KMS-11 (cell line): ENCODE data around the gene ALG3.
A peak's percentile ranks its signal among the peaks of the same experiment; 100 is the strongest.
"Not testable (repeated sequence)": the region's sequence is repeated elsewhere in the genome, so short reads cannot be mapped to it uniquely, and the experiment has no call there.

ENCODE experiments used
- H2AFZ ChIP-seq: fragments of 200-600 bp; sonication (generic); 2 replicates; pipeline ENCODE4 v1.6.1; 2016; ENCODE audit warnings: antibody characterized with exemption, mixed run types, low read depth
- H3K27ac ChIP-seq: fragments of 200-600 bp; sonication (generic); 2 replicates; pipeline ENCODE4 v1.6.1; 2016; ENCODE audit warnings: mild to moderate bottlenecking, mixed run types
- H3K27me3 ChIP-seq: fragments of 200-600 bp; sonication (generic); 2 replicates; pipeline ENCODE4 v1.6.1; 2017; ENCODE audit warnings: mild to moderate bottlenecking, low read depth, mixed run types, moderate library complexity; ENCODE audit not compliant: insufficient read depth
- H3K36me3 ChIP-seq: fragments of 200-600 bp; sonication (generic); 2 replicates; pipeline ENCODE4 v1.6.1; 2017; ENCODE audit warnings: mild to moderate bottlenecking, mixed run types; ENCODE audit not compliant: insufficient read depth
- H3K4me1 ChIP-seq: fragments of 200-600 bp; sonication (generic); 2 replicates; pipeline ENCODE4 v1.6.1; 2016; ENCODE audit warnings: mild to moderate bottlenecking, low read depth, mixed run types; ENCODE audit not compliant: poor library complexity, severe bottlenecking
- H3K4me2 ChIP-seq: fragments of 200-600 bp; sonication (generic); 2 replicates; pipeline ENCODE4 v1.7.0; 2016; ENCODE audit warnings: mild to moderate bottlenecking, mixed run types
- H3K4me3 ChIP-seq: fragments of 200-600 bp; sonication (generic); IDR thresholded peaks from 2 replicates; pipeline ENCODE4 v1.6.1; 2017; ENCODE audit warnings: low read depth, low read length, mixed read lengths; ENCODE audit not compliant: insufficient read depth
- H3K79me2 ChIP-seq: fragments of 200-600 bp; sonication (generic); 2 replicates; pipeline ENCODE4 v1.6.1; 2016; ENCODE audit warnings: low read depth, mixed run types; ENCODE audit not compliant: insufficient read depth
- H3K9ac ChIP-seq: fragments of 200-600 bp; sonication (generic); 2 replicates; pipeline ENCODE4 v1.6.1; 2016; ENCODE audit warnings: mild to moderate bottlenecking, mixed run types
- H4K20me1 ChIP-seq: fragments of 200-600 bp; sonication (generic); 2 replicates; pipeline ENCODE4 v1.6.1; 2016; ENCODE audit warnings: mild to moderate bottlenecking, mixed run types; ENCODE audit not compliant: insufficient read depth
- CTCF ChIP-seq: fragments of 200-600 bp; sonication (generic); conservative IDR thresholded peaks from 2 replicates; pipeline ENCODE4 v1.6.1; 2017; ENCODE audit warnings: low read depth, mild to moderate bottlenecking, antibody characterized with exemption, low read length, moderate library complexity, mixed read lengths

The ALG3 gene

DNA sequence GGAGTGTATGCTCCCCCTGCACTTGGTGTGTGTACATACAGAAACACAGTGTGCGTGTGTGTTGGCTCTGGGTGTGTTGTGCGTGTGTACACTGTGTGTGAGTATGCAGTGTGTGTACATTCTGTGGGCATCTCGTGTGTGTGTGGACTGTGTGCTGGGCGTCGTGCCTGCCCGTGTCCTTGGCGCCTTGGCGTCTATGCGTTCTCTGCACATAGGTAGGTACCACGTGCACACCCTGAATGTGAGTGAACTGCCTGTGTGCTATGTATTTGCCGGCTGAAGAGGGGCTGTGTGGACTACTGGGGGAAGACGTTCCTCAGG lies 26.6 kb upstream of the ALG3 start:
- Histone ChIP-seq H3K27me3 (0 out of 2 replicates have a peak, but pooled peaks cover 3% of the 10 kb centered on the region), H3K4me2 (no peak overlapping the region), H3K27ac (no peak overlapping the region), H3K9ac (no peak overlapping the region), H3K79me2 (no peaks in the 10 kb centered on the region), H3K4me1 (no peaks in the 10 kb centered on the region), H3K4me3 (no peak overlapping the region), H4K20me1 (no peaks in the 10 kb centered on the region), H3K36me3 (no peaks in the 10 kb centered on the region), H2AFZ (no peak overlapping the region)
- no peak for TF ChIP-seq CTCF

- Histone ChIP-seq H3K79me2 (no peaks in the 10 kb centered on the region), H3K4me1 (no peaks in the 10 kb centered on the region), H3K4me3 (no peak overlapping the region), H3K27me3 (0 out of 2 replicates have a peak, but pooled peaks cover under 1% of the 10 kb centered on the region), H3K27ac (no peak overlapping the region), H3K36me3 (no peaks in the 10 kb centered on the region), H3K4me2 (no peak overlapping the region), H3K9ac (no peak overlapping the region), H4K20me1 (no peaks in the 10 kb centered on the region), H2AFZ (no peak overlapping the region)
- no peak for TF ChIP-seq CTCF
Measured at GRCh38 chr3:184272269-184272668, 23.5 kb upstream of the ALG3 start.

GRCh38 chr3:184267249-184267648 lies 18.5 kb upstream of the ALG3 start:
- not testable (repeated sequence) for H3K4me1 ChIP-seq

GRCh38 chr3:184262764-184263179 lies 14.0 kb upstream of the ALG3 start:
- no peak overlapping the region for H3K4me2 ChIP-seq
- H4K20me1 ChIP-seq, result no peaks in the 10 kb centered on the region
- H3K9ac ChIP-seq, result no peak overlapping the region
- no peaks in the 10 kb centered on the region for H3K36me3 ChIP-seq
- H3K27ac ChIP-seq, result no peak overlapping the region
- TF ChIP-seq CTCF, result no peak
- peaks cover 8% of the 10 kb centered on the region for H3K4me1 ChIP-seq
- peaks cover 6% of the 10 kb centered on the region for H3K27me3 ChIP-seq
- no peak overlapping the region for H2AFZ ChIP-seq
- H3K79me2 ChIP-seq, result no peaks in the 10 kb centered on the region
- no peak overlapping the region for H3K4me3 ChIP-seq

More at GRCh38 chr3:184267249-184267648, 18.5 kb upstream of the ALG3 start:
- H3K4me3 ChIP-seq, H3K27me3 ChIP-seq, H3K36me3 ChIP-seq, H3K9ac ChIP-seq, H3K27ac ChIP-seq, H2AFZ ChIP-seq, H3K4me2 ChIP-seq, H4K20me1 ChIP-seq, H3K79me2 ChIP-seq: not testable (repeated sequence)

DNA sequence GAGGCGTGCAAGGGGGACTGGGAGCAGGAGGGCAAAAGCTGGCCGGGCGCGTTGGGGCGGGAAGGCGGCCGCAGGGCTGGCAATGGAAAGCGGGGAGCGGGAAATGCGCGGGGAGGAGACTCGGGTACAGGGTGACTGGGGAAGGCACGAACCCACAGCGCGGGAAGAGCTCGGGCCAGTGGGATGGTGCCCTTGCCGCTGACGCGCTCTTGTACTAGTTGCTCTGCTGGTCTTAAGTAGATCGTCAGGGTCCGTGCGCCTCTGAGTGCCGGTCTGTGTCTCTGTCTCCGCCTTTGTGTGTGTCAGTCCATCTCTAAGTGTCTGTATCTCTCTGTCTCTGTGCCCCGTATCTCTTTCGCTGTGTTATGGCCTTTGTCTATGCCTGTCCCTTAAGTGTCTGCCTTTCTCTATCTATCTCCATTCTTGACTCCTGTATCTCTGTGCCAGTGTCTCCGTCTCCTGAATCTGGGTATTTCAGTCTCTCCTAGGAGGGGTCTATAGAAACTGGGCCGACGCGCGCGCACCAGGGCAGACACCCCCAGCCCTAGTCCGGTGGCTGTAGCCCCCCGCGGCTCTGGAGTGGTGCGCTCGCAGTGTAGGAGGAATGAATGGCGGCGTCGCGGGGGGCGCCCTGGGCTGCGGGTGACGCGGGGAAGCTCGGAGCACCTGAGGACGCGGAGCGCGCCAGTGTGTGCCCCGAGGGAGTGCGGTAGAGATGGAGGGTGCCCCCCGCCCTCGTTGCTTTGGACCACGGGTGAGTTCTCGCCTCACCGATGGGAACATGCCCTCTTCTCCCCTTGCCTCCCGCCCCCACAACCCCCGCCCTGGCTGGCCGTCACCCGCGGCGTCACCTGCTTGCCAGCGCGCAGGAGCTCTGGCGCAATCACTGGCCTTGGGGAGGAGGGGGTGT lies 13.3 kb upstream of the ALG3 start:
- Histone ChIP-seq H3K36me3 (no peaks in the 10 kb centered on the region), H3K27ac (no peak overlapping the region), H3K4me2 (peak overlapping the region; percentile 67), H3K27me3 (peaks cover 6% of the 10 kb centered on the region), H4K20me1 (no peaks in the 10 kb centered on the region), H3K9ac (peak overlapping the region; percentile 30; the same call in 1 of the 2 replicates), H3K4me3 (no peak overlapping the region), H2AFZ (peak overlapping the region; percentile 88), H3K79me2 (no peaks in the 10 kb centered on the region), H3K4me1 (peaks cover 8% of the 10 kb centered on the region)
- no peak for TF ChIP-seq CTCF
